Kidney capillary endothelial cell (primary cell): ENCODE results near the gene NREP.

Experiments
- DNase-seq: peaks from one replicate; pipeline ENCODE4 v3.0.0-alpha.2; 2018; ENCODE audit warnings: low spot score

NREP gene

GRCh38 chr5:111695991-111696390 is 61.0 kb downstream of the NREP start:
- no peak for DNase-seq

GRCh38 chr5:111694133-111694532 is 62.9 kb downstream of the NREP start:
- no peak for DNase-seq

- no peak for DNase-seq
Observed at GRCh38 chr5:111691914-111692313, 65.1 kb downstream of the NREP start.

GRCh38 chr5:111691508-111691907 is 65.5 kb downstream of the NREP start:
- DNase-seq: no peak

- DNase-seq: no peak
Observed at GRCh38 chr5:111689357-111689935, 67.5 kb downstream of the NREP start.

- DNase-seq: no peak
Observed at GRCh38 chr5:111685969-111686368, 71.0 kb downstream of the NREP start.

GRCh38 chr5:111682641-111683040 is 74.4 kb downstream of the NREP start:
- no peak for DNase-seq

- no peak for DNase-seq
Observed at GRCh38 chr5:111682121-111682520, 74.9 kb downstream of the NREP start.

GRCh38 chr5:111681414-111682120 is 75.4 kb downstream of the NREP start:
- no peak for DNase-seq

- DNase-seq: peak; percentile 69
Observed at GRCh38 chr5:111680737-111681413, 76.1 kb downstream of the NREP start.

- no peak for DNase-seq
Observed at GRCh38 chr5:111679611-111680010, 77.4 kb downstream of the NREP start.
